Measurements from ENCODE around the gene PARN.
"Not testable (repeated sequence)": the region's sequence is repeated elsewhere in the genome, so short reads cannot be mapped to it uniquely, and the experiment has no call there.

DNA sequence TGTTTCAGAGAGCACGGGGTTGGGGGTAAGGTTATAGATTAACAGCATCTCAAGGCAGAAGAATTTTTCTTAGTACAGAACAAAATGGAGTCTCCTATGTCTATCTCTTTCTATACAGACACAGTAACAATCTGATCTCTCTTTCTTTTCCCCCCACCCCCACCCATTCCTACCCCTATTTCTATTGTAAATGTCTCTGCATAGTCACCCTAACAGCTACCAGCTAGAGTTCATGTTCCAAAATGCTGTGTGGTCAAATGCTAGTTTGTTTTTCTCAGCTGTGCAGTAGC lies 6.8 kb upstream of the PARN start:
- not testable (repeated sequence) for TF ChIP-seq EZH2 (IDR thresholded peaks at IDR 0.05; ENCODE audit: borderline replicate concordance, low read length)
- TF ChIP-seq, protein P1, sequence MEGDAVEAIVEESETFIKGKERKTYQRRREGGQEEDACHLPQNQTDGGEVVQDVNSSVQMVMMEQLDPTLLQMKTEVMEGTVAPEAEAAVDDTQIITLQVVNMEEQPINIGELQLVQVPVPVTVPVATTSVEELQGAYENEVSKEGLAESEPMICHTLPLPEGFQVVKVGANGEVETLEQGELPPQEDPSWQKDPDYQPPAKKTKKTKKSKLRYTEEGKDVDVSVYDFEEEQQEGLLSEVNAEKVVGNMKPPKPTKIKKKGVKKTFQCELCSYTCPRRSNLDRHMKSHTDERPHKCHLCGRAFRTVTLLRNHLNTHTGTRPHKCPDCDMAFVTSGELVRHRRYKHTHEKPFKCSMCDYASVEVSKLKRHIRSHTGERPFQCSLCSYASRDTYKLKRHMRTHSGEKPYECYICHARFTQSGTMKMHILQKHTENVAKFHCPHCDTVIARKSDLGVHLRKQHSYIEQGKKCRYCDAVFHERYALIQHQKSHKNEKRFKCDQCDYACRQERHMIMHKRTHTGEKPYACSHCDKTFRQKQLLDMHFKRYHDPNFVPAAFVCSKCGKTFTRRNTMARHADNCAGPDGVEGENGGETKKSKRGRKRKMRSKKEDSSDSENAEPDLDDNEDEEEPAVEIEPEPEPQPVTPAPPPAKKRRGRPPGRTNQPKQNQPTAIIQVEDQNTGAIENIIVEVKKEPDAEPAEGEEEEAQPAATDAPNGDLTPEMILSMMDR (conservative IDR thresholded peaks at IDR 0.05 in 1 of 2, IDR thresholded peaks at IDR 0.05 in 1 of 2; ENCODE audit: extremely low read depth in 1 of 2, insufficient read depth in 1 of 2, low read depth in 1 of 2, low read length in 2 of 2) = not testable (repeated sequence)

Measured in mammary epithelial cell (primary cell).